GM10248 (cell line): Measurements from ENCODE around the gene GFRAL.

Source experiments
- CTCF ChIA-PET: fragments of 300-600 bp; sonication (Branson Sonifier 250); formaldehyde crosslinking; extraction: SDS; loops from one replicate; lab custom pipeline; 2021; ENCODE audit warnings: antibody characterized with exemption; lab: Yijun Ruan, JAX
- POLR2A ChIA-PET: fragments of 350-650 bp; sonication (Branson Sonifier 250); formaldehyde crosslinking; extraction: SDS; loops from one replicate; lab custom pipeline; 2020; ENCODE audit warnings: antibody characterized with exemption; lab: Yijun Ruan, JAX
- DNase-seq: peaks from one replicate; pipeline ENCODE4 v3.0.0; 2012; ENCODE audit errors: extremely low spot score
- TF ChIP-seq, protein P1 (sequence below): IDR thresholded peaks from 2 replicates; pipeline ENCODE4 v1.5.1; 2012; ENCODE audit warnings: mild to moderate bottlenecking, low read depth; ENCODE audit errors: extremely low read depth, missing control alignments, control extremely low read depth

GFRAL gene, protein sequence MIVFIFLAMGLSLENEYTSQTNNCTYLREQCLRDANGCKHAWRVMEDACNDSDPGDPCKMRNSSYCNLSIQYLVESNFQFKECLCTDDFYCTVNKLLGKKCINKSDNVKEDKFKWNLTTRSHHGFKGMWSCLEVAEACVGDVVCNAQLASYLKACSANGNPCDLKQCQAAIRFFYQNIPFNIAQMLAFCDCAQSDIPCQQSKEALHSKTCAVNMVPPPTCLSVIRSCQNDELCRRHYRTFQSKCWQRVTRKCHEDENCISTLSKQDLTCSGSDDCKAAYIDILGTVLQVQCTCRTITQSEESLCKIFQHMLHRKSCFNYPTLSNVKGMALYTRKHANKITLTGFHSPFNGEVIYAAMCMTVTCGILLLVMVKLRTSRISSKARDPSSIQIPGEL

DNA sequence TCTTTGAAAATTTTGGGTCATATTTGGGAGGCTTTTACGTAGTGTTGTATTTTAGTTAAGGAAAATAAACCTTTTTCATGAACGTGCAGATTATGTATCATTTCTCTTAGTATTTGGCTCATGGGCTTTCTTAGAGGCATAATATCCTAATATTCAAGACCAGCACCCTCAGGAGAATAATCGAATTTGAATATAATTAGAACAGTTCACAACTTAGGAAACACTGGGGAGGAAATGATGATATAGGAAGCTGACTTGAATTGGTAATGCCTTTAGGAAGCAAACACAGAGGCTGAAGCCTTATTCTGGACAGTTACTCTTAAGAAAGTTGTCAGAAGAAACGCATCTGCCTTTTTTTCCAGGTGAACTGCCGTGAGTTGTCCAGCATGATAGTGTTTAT, at the start of gene GFRAL:
Gene GFRAL (plus strand): TSS at position 301 of the 400 bp plus-strand sequence. CDS start 86 bp downstream, at position 387.
- POLR2A ChIA-PET, result no interaction called here

DNA sequence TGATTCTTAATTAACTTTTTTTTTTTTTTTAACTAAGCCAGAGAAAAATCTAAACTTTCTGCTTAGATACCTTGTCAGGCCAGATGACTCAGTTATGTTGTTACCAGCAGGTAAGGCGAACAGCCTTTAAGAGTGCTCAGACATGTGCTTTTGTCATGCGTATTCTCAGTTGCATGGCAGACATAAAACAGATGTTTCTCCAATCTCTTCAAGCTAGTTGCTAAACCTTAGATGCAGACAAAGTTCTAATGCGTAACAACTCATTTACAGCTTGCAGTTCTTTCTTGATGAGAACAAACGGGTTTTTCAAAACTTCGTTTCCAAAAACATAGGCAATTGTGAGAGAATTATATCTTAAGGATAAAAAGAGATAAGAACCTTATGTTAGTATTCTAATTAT, 49.6 kb upstream of the GFRAL start:
- POLR2A ChIA-PET, result no interaction called here

More for the DNA sequence above, at the start of gene GFRAL:
- no peak for DNase-seq
- TF ChIP-seq, protein P1, sequence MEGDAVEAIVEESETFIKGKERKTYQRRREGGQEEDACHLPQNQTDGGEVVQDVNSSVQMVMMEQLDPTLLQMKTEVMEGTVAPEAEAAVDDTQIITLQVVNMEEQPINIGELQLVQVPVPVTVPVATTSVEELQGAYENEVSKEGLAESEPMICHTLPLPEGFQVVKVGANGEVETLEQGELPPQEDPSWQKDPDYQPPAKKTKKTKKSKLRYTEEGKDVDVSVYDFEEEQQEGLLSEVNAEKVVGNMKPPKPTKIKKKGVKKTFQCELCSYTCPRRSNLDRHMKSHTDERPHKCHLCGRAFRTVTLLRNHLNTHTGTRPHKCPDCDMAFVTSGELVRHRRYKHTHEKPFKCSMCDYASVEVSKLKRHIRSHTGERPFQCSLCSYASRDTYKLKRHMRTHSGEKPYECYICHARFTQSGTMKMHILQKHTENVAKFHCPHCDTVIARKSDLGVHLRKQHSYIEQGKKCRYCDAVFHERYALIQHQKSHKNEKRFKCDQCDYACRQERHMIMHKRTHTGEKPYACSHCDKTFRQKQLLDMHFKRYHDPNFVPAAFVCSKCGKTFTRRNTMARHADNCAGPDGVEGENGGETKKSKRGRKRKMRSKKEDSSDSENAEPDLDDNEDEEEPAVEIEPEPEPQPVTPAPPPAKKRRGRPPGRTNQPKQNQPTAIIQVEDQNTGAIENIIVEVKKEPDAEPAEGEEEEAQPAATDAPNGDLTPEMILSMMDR, result no peak
- CTCF ChIA-PET, result interaction anchor here (1.5 kb wide), 1 partner anchor 49 kb away, joined by 3 read pairs; no protein-coding TSS in a partner anchor

DNA sequence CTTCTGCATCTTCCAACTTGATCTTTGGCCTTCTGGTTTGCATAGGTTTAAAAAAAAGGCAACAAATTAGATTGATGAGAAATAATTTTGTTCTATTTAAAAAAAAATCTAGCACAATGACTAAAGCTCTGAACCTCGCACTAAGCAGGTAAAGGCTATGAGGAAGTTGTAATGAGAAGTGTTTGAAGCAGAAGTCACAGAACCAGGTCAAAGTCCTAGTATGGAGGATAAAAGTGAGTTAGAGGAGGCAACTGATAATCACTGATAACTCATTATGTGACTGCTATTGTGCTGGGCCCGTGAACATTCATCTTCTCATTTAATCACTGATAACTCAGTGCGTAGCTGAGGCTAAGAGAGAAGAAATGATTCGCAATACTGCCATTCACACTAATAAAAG, 46.1 kb upstream of the GFRAL start:
- no peak for DNase-seq
- POLR2A ChIA-PET, result no interaction called here
- CTCF ChIA-PET, result interaction anchor here (1.5 kb wide), 1 partner anchor 11 kb away, joined by 5 read pairs; no protein-coding TSS in a partner anchor
- TF ChIP-seq, protein P1, result no peak

More for the DNA sequence above, 49.6 kb upstream of the GFRAL start:
- TF ChIP-seq, protein P1, result no peak
- no peak for DNase-seq
- CTCF ChIA-PET, result interaction anchor here (0.9 to 1.2 kb wide), 5 partner anchors 10 to 1015 kb away, joined by 3 to 4 read pairs (median 4); partner anchors contain the start of gene GFRAL

DNA sequence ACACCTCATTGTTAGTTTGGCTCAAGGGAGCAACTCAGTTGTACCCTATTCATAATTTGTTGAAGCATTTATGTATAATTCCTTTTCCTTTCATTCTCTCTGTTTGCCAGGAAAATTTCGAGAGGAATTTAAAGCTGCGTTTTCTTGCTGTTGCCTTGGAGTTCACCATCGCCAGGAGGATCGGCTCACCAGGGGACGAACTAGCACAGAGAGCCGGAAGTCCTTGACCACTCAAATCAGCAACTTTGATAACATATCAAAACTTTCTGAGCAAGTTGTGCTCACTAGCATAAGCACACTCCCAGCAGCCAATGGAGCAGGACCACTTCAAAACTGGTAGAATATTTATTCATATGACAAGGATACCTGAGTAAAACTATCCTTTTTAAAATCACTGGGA, 45.2 kb upstream of the GFRAL start:
- CTCF ChIA-PET, result interaction anchor here (1.5 kb wide), 1 partner anchor 11 kb away, joined by 5 read pairs; no protein-coding TSS in a partner anchor
- TF ChIP-seq, protein P1, result no peak
- DNase-seq, result no peak
- POLR2A ChIA-PET, result no interaction called here

DNA sequence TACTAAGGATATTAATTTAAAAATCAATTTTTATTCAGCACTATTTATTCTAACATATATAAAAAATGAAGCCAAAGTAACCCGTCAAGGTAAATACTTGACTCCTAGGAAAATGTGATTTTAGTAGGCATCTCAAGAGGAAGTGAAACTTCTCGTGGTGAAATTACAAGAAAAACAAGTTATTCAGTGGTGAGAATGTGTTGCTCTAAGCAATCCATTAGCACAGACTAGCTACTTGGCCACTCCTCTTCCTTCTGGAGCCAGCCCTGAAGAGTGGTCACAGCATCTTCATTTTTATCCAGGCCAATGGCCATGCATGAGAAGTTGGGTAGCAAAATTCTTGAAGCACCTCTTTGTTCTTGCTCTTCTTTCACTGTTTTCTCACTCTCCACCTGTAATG, 40.4 kb upstream of the GFRAL start:
- ChIA-PET CTCF (interaction anchor here (1.4 to 2.8 kb wide), 2 partner anchors 9 to 10 kb away, joined by 4 to 11 read pairs; no protein-coding TSS in a partner anchor), POLR2A (no interaction called here)
- TF ChIP-seq, protein P1, result no peak
- no peak for DNase-seq

DNA sequence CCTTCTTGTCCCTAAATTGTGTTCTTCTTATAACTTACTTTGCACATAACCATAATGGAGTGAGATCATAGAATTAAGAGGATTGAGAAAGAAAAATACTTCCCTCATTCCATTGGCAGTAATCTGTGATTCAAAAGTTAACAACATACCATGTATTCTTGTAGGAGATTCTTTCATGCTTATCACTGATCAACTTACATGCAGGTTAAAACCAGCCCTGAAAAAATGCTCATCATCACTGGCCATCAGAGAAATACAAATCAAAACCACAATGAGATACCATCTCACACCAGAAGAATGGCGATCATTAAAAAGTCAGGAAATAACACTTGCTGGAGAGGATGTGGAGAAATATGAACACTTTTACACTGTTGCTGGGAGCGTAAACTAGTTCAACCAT, 36.5 kb upstream of the GFRAL start:
- ChIA-PET CTCF (no interaction called here), POLR2A (no interaction called here)
- TF ChIP-seq, protein P1, result no peak
- no peak for DNase-seq
